GM19324 (cell line): ENCODE measurements around the gene PFN3.
"Not testable (repeated sequence)": the region's sequence is repeated elsewhere in the genome, so short reads cannot be mapped to it uniquely, and the experiment has no call there.

Source experiments
- ATAC-seq: cut with Tn5 transposase; IDR thresholded peaks from one replicate; pipeline ENCODE4 v1.9.1; 2021; ENCODE audit warnings: mild to moderate bottlenecking, moderate library complexity; ENCODE audit not compliant: unreplicated experiment, low FRiP score

Gene PFN3

GRCh38 chr5:177362610-177363507 lies 37.6 kb downstream of the PFN3 start:
- no peak for ATAC-seq

GRCh38 chr5:177362292-177362609 lies 38.2 kb downstream of the PFN3 start:
- ATAC-seq, result no peak

- ATAC-seq, result no peak
These were observed 38.8 kb downstream of the PFN3 start for GRCh38 chr5:177361418-177362291.

GRCh38 chr5:177360740-177361139 lies 39.7 kb downstream of the PFN3 start:
- not testable (repeated sequence) for ATAC-seq

GRCh38 chr5:177359860-177360259 lies 40.6 kb downstream of the PFN3 start:
- ATAC-seq, result no peak

- no peak for ATAC-seq
These were observed 41.0 kb downstream of the PFN3 start for GRCh38 chr5:177359451-177359851.

- ATAC-seq, result no peak
These were observed 42.1 kb downstream of the PFN3 start for GRCh38 chr5:177358370-177358819.

- peak; percentile 85 for ATAC-seq
These were observed 42.8 kb downstream of the PFN3 start, which contains the start of gene RGS14 for GRCh38 chr5:177357459-177358351. Gene RGS14, plus strand, starts transcription at chr5:177357924. Its CDS starts 101 bp downstream, at chr5:177358025.

GRCh38 chr5:177357146-177357458 lies 43.4 kb downstream of the PFN3 start:
- no peak for ATAC-seq

- no peak for ATAC-seq
These were observed 43.7 kb downstream of the PFN3 start for GRCh38 chr5:177356746-177357145.

GRCh38 chr5:177355868-177356168 lies 44.6 kb downstream of the PFN3 start:
- no peak for ATAC-seq

GRCh38 chr5:177355162-177355867 lies 45.1 kb downstream of the PFN3 start:
- no peak for ATAC-seq

- no peak for ATAC-seq
These were observed 45.8 kb downstream of the PFN3 start for GRCh38 chr5:177354711-177355110.

- ATAC-seq, result no peak
These were observed 46.2 kb downstream of the PFN3 start for GRCh38 chr5:177354256-177354655.

GRCh38 chr5:177353093-177353492 lies 47.4 kb downstream of the PFN3 start:
- ATAC-seq, result no peak

GRCh38 chr5:177351392-177352329 lies 48.8 kb downstream of the PFN3 start, which contains the start of gene LMAN2:
Gene LMAN2, minus strand, starts transcription at chr5:177351668. Its CDS starts 21 bp downstream, at chr5:177351647.
- peak; percentile 95 for ATAC-seq

- ATAC-seq, result no peak
These were observed 49.6 kb downstream of the PFN3 start for GRCh38 chr5:177350776-177351391.
